ENCODE results near the gene PKD1L1.
"Not testable (repeated sequence)": the region's sequence is repeated elsewhere in the genome, so short reads cannot be mapped to it uniquely, and the experiment has no call there.

PKD1L1 gene, protein sequence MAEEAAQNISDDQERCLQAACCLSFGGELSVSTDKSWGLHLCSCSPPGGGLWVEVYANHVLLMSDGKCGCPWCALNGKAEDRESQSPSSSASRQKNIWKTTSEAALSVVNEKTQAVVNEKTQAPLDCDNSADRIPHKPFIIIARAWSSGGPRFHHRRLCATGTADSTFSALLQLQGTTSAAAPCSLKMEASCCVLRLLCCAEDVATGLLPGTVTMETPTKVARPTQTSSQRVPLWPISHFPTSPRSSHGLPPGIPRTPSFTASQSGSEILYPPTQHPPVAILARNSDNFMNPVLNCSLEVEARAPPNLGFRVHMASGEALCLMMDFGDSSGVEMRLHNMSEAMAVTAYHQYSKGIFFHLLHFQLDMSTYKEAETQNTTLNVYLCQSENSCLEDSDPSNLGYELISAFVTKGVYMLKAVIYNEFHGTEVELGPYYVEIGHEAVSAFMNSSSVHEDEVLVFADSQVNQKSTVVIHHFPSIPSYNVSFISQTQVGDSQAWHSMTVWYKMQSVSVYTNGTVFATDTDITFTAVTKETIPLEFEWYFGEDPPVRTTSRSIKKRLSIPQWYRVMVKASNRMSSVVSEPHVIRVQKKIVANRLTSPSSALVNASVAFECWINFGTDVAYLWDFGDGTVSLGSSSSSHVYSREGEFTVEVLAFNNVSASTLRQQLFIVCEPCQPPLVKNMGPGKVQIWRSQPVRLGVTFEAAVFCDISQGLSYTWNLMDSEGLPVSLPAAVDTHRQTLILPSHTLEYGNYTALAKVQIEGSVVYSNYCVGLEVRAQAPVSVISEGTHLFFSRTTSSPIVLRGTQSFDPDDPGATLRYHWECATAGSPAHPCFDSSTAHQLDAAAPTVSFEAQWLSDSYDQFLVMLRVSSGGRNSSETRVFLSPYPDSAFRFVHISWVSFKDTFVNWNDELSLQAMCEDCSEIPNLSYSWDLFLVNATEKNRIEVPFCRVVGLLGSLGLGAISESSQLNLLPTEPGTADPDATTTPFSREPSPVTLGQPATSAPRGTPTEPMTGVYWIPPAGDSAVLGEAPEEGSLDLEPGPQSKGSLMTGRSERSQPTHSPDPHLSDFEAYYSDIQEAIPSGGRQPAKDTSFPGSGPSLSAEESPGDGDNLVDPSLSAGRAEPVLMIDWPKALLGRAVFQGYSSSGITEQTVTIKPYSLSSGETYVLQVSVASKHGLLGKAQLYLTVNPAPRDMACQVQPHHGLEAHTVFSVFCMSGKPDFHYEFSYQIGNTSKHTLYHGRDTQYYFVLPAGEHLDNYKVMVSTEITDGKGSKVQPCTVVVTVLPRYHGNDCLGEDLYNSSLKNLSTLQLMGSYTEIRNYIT (N-terminal part only)

DNA sequence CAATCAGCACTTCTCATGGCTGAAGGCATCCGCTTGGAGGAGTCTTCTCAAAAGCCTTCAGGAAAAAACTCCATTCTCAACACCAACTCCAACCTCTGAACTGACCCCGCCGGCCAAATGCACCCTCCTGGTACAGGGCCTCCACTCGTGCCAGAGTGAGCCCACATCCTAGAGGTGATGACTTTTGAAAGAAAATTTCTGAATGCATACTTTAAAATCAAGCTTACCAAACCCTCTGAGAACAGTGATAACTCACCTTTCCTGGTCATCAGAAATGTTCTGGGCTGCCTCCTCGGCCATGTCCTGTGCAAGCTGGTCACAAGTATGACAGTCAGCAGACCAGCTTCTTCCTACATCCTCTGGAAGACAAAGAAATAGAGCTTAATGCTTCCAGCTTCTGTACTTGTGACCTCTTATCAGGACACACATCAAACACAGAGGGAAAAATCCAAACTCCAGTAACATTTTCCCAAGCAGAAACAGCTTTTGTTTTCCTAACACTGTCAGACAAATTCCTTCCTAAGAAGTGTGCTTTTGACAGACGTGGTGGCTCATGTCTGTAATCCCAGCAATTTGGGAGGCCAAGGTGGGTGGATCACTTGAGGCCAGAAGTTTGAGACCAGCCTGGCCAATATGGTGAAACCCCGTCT is at the start of gene PKD1L1:
Gene PKD1L1 (minus strand): TSS at position 326 of the 650 bp plus-strand sequence. CDS start 26 bp downstream, at position 300.
- no peak for DNase-seq

DNA sequence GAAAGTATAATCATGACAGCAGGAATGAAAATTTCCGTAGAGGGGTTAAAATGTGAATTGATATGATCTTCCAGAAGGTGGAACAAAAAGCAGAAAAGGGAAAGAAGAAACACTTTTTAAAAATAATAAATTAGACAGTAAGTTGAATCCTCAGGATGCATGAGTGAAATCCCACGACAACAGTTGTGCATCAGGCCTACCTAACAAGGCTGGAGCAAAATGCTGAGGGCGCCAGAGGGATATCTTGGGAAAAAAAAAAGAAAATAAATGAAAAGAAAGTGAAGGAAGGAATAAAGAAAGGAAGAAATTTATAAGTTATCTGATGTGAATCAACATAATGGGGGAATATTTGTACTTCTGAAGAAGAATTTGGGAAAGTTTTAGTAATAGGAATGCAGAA is 44.2 kb upstream of the PKD1L1 start:
- no peak for DNase-seq

DNA sequence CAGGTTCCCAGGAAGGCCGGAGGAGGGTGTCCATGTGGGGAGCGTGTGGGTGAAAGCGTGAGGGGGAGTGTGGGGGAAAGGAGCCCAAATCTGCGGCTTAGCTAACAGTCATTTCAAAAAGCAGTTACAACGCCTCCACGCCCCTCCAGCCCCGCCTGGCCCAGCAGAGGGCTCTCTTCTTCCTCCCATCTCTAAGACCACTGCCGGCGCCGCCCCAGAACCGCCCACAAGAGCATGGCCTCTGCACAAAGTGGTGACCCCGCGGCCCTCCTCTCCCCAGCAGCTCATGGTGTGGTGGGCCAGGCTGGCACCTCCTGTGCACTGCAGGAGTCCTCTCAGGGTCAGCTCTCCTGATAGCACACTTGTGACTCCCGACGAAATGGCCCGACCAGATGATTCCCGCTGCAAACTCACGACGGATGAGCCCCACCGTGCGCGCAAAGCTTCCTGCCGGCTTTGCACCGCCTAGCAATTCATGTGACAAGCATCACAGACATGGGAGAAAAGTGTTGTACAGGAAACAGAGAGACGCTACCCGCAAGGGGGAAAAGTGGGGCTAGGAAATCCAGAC is 43.6 kb upstream of the PKD1L1 start:
- DNase-seq = peak; percentile 64

DNA sequence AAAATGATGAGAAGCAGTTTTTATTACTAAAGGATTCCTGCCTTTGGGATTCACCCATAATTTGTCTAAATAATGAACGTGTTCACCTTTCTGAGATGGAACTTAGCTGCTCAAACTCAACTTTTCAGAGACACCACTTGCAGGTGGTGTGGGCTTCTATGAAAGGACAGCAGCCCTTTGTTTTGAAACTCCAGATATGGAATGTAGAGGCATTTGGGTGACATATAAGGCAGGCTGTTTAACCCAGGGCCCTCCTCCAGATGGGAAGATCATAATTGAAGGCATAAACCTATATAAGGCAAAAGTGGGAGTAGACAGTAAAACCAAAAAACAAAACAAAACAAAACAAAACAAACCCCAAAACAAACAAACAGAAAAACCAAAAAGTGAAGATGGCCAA is 43.0 kb upstream of the PKD1L1 start:
- DNase-seq = no peak

DNA sequence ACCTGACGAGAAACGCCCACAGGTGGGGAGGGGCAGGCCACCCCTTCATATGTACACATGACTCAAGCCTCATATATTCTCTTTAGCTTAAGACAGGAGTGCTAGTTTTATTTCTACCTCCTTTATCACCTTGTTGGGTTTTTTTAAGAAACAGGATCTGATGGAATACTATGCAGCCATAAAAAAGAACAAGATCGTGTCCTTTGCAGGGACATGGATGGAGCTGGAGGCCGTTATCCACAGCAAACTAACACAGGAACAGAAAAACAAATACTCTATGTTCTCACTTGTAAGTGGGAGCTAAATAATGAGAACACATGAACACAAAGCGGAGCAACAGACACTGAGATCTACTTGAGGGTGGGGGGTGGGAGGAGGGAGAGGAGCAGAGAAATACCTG is 42.3 kb upstream of the PKD1L1 start:
- no peak for DNase-seq

DNA sequence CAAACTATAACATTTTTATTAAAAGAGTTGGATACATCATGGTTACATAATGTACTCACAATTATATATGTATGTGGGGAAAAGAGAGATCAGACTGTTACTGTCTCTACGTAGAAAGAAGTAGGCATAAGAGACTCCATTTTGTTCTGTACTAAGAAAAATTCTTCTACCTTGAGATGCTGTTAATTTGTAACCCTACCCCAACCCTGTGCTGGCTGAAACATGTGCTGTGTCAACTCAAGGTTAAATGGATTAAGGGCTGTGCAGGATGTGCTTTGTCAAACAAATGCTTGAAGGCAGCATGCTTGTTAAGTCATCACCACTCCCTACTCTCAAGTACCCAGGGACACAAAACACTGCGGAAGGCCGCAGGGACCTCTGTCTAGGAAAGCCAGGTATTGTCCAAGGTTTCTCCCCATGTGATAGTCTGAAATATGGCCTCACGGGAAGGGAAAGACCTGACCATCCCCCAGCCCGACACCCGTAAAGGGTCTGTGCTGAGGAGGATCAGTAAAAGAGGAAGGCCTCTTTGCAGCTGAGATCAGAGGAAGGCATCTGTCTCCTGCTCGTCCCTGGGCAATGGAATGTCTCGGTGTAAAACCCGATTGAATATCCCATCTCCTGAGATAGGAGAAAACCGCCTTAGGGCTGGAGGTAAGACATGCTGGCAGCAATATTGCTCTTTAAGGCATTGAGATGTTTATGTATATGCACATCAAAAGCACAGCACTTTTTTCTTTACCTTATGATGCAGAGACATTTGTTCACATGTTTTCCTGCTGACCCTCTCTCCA is 41.5 kb upstream of the PKD1L1 start:
- not testable (repeated sequence) for DNase-seq

DNA sequence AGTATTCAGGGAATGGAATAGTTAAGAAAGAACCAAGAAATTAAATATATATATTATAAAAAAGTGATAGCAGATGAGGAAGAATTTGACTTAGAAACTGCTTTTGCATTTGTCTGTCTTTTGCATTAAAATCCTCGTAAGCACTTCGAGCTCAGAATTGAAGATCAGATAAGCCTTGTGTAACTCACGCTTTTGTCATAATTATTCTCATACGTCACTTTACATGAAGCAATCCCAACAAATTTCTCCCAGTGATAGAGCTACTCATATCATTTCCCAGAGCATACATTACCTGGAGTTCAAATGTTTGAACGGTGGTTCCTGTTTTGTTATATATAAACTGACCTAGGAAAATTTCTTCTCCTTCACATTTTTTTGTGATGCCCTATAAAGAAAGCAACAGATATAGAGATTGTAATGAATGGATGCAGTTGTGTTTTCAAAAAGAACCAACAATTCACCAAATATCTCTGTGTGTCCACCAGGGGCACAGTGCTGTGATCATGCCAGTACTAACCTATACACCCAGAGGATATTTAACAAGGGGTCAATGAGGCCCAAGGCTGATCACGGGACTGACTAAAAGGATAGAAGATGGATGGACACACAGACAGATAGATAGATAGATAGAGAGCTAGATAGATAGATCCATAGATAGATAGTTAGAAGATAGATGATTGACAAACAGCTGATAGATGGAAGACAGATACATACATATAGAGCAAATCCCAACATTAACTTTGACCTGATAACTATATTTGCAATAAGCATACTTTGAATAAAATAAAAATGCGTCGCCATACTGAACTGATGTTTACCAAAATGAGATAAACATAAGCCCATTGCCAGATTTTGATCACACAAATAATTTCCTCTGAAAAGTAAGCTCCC is 40.5 kb upstream of the PKD1L1 start:
- no peak for DNase-seq

DNA sequence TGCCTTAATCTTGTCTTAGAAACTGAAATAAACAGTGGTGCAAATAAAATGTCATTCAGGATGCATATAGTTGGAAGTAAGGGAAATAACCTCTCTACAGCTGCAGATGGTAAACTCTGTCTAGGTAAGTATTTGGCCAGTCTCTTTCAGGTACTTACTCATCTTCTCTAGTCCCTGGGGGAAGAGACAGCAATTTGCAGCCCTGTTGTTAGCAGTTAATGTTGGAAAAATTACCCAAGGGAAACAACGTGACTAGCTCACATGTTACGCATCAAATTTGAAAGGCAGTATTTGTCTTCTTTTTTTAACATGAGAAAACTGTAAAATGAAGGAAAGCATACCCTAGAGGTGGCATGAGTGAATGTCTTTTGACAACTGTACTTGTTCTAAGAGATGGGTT is 34.3 kb upstream of the PKD1L1 start:
- no peak for DNase-seq

DNA sequence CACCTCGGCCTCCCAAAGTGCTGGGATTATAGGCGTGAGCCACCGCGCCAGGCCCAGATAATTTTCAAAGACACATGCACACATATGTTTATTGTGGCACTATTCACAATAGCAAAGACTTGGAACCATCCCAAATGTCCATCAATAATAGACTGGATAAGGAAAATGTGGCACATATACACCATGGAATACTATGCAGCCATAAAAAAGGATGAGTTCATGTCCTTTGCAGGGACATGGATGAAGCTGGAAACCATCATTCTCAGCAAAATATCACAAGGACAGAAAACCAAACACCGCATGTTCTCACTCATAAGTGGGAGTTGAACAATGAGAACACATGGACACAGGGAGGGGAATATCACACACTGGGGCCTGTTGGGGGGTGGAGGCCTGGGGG is 32.4 kb upstream of the PKD1L1 start:
- not testable (repeated sequence) for DNase-seq

DNA sequence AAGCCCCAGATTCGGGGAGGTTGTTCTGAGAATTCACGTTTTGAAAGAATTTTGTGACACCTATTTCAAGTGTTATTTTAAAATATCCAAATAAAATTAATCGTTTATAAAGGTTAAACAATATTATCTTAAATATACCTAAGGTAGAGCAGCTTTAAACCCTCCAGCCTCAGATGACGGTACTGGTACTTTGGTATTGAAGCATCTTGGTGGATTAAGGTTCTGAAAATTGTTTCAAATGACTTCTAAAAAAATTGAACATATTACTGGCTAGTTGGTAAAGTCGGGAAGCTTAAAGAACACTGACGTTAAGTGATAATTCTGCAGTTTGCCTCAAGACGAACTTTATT is 31.5 kb upstream of the PKD1L1 start:
- no peak for DNase-seq

DNA sequence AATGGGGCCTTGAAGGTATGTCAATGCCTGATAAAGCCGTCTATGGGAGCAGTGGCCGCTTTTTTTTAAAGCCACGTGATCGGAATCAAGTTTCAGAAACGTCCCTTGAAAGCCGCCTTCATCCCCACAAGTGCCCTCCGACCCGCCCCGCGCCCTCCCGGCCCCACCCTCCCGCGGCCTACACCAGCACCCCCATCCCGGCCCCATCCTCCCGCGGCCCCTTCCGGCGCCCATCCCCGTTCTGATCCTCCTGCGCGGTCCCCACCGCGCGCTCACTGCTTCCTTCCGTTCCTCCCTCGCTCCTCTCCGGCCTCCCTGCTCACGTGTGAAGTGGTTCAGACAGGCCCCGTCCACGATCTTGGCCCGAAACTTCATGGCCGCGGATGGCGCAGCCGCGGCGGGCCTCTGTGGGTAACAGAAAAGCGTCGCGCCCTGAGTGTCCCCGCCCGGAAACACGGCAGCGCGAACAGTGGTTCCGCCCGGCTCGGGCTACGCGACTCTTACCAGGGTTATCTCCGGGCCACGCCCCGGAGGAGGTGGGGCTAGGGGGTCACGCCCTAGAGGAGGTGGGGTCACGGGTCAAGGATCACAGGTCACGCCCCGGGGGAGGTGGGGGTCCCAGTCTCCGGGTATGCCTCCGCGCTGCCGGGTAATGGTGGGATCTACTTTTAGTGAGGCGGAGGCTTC is 31.0 kb upstream of the PKD1L1 start, which contains the start of gene HUS1:
Gene HUS1 (minus strand): TSS at position 471 of the 687 bp plus-strand sequence. CDS start 96 bp downstream, at position 375.
- DNase-seq = peak; percentile 94

DNA sequence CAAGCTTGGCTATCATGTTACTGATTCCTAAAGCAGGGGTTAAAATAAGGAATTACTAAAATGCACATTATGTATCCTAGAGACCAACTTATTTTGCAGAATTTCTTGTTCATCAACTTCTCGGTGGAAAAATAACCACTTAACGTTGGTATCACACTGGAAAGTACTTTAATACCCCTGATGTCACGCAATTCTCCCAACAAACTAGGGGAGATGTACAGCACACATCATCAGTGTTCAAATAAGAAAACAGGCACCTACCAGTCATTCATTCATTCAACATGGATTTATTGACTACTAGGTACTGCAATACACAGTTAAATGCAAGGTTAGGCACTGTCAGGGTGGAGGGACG is 30.5 kb upstream of the PKD1L1 start:
- no peak for DNase-seq

DNA sequence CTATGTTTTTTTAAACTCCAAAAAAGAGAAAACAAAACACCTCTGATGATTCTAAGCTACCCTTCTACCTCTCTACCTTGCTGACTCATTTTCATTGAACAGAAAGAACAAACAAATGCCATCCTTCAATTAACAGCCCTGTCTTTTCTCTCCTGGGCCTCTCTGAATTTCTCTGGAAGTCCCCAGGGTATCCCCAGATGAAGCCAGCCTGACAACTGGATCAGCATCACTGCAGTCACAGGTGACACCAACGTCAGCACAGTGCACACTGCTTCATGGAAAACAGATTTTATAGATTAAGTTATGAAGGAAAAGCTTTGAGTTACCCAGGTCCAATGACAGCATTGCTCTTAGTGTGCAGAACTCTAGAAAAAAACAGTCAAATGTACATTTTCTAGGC is 25.5 kb upstream of the PKD1L1 start:
- DNase-seq = no peak

DNA sequence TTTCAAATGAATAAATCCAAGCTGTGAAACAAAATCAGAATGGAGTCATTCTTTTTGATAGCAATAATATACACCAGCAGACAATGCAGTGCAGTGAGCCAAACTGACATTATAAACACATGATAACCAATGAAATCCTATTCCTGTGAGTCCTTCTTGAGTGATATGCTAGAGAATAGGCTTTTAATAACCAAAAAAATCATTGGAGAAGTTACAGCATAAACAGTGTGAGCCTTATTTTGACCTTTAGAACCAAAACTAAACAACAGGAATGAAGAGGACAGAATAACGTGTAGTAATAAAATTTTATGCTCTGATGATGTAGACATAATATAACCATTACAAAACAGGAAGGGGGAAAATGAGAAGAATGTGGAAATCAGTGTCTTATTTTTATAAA is 22.5 kb upstream of the PKD1L1 start:
- no peak for DNase-seq

DNA sequence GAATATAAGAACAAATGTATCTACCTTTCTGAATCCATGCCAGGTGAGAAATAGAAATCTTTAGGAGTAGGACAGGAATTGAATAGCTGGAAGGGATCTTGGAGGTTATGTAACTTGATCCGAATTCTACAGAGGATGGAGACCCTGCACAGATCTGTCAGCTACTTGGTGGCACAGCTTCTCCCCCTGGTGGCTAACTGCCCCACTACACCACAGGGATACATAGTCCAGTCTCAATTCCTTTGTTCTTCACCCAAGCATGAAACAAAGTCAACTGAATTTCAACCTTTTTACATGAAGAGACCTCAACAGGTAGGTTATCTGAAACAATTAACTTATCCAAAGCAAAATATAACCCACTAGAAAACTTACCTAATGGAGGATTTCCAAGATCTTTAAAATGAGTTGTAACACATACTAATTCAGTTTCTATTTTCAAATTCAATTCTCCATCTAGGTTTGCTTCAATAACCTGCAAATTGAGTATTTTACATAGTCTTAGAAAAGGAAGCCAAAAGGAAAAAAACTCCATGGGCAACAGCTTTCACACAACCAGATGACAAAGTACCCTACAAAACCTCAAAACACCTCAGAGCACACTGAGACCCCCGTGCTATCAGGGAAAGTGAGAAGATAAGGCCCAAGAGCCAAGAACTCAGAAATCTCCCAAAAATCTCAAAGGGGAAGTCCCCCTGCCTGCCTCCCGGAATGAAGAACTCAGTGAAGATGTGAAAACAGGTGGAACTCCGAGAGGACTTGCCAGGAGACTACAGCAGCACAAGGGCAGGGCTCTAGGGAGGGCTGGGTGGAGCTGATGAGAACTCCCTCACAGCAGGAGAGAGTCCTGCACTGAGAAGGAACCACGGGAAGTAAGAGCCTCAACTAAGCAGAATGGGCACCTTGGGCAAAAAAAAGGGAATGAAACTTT is 20.8 kb upstream of the PKD1L1 start:
- DNase-seq = peak; percentile 36

DNA sequence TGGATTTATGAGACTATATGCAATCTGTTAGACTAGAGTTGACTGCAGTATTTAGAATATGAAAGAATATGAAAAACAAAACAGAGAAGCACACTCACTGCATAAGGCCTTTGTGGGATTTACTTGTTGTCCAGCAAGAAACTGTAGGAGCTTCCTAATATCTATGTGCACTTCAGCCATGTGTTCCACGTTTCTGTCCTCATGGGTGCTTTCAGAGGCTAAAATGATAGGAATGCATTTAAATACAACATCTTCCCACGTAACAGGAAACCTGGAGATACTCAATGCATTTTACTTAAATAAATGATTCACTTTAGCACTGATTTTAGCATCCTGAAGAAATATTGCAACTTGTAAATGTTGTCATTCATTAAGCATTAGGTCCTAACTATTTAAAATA is 19.4 kb upstream of the PKD1L1 start:
- DNase-seq = no peak

DNA sequence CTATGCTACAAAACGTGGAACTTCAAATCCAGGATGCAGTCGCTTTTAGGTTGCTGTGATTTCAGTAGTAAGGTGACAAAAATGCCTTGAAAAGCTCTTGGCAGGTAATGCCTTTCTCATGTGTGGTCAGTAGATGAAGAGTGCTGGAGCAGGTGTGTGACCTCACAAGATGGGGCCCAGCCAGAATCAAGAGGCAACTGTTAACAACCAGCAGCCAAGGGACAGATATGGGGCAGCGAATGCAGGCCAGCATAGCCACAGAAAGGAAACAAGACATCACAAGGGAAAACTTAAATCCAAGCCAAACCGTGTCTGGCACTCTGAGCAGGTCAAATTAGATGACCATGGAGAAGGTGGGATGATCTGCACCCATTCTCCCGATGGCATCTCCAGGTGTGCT is 18.9 kb upstream of the PKD1L1 start:
- DNase-seq = no peak

DNA sequence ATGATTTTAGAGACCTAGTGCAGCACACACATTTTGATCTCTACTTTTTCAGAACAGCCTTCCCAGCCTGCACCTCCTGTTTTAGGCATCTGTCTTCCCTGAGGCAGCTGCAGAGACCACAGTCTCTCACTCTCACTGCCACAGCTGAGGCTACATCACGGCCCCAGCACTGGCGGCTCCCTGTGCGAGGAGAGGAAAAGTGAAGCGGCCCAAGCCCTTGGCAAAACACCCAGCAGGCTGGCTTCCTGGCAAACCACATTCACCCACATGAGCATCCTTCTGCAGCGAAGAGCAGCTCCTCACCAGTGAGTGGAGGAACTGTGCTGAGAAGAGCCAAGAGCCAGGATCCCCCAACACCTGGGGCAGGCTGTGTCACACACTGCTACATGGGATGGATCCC is 17.2 kb upstream of the PKD1L1 start:
- DNase-seq = no peak

DNA sequence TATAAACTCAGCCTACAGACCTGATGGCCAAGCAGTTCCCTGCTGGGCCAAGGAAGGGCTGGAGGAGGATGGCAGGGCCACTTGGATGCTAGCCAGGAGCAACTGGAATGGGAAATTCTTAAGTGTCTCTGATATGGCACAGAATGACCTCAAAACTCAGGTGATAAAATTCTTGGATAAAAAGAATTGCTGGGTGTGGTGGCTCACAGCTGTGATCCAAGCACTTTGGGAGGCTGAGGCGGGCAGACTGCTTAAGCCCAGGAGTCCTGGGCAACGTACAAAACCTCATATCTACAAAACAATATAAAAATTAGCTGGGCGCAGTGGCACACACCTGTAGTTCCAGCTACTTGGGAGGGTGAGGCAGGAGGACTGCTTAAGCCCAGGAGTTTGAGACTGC is 14.0 kb upstream of the PKD1L1 start:
- DNase-seq = no peak
